Muscle layer of duodenum (tissue), 2 donors: ENCODE data around the gene NEDD4L.

Experiments
- H3K27ac ChIP-seq: one replicate; pipeline ENCODE4 v1.7.0; 2013; ENCODE audit warnings: mild to moderate bottlenecking, low read length
- H3K27me3 ChIP-seq: one replicate; pipeline ENCODE4 v1.7.0; 2013; ENCODE audit warnings: low read depth, mild to moderate bottlenecking, control low read depth, low read length
- H3K36me3 ChIP-seq, 2 donors: one replicate each; pipeline ENCODE4 v1.7.0; 2013; ENCODE audit warnings: low read length in 2 of 2, control low read depth in 1 of 2, mild to moderate bottlenecking in 1 of 2; ENCODE audit not compliant: insufficient read depth in 2 of 2, control insufficient read depth in 1 of 2
- H3K4me1 ChIP-seq, 2 donors: one replicate each; pipeline ENCODE4 v1.7.0; 2013; ENCODE audit warnings: low read length in 2 of 2, mild to moderate bottlenecking in 2 of 2, control low read depth in 1 of 2, moderate library complexity in 1 of 2; ENCODE audit not compliant: insufficient read depth in 2 of 2, control insufficient read depth in 1 of 2
- H3K4me3 ChIP-seq, 2 donors: one replicate each; pipeline ENCODE4 v1.7.0; 2013; ENCODE audit warnings: low read length in 2 of 2, low read depth in 1 of 2, mild to moderate bottlenecking in 1 of 2
- H3K9me3 ChIP-seq, 2 donors: one replicate each; pipeline ENCODE4 v1.7.0; 2013; ENCODE audit warnings: low read length in 2 of 2, control low read depth in 1 of 2, mild to moderate bottlenecking in 1 of 2; ENCODE audit not compliant: control insufficient read depth in 1 of 2
- donor health status: healthy.

Gene NEDD4L

GRCh38 chr18:58207520-58208152 lies 163.6 kb downstream of the NEDD4L start:
- H3K27ac ChIP-seq: no peak overlapping the region
- H3K4me1 ChIP-seq: peaks cover 6 to 12% of the 10 kb centered on the region in 2 donors
- H3K27me3 ChIP-seq: no peaks in the 10 kb centered on the region
- no peaks in the 10 kb centered on the region for H3K9me3 ChIP-seq
- no peak overlapping the region for H3K4me3 ChIP-seq
- no peaks in the 10 kb centered on the region for H3K36me3 ChIP-seq

DNA sequence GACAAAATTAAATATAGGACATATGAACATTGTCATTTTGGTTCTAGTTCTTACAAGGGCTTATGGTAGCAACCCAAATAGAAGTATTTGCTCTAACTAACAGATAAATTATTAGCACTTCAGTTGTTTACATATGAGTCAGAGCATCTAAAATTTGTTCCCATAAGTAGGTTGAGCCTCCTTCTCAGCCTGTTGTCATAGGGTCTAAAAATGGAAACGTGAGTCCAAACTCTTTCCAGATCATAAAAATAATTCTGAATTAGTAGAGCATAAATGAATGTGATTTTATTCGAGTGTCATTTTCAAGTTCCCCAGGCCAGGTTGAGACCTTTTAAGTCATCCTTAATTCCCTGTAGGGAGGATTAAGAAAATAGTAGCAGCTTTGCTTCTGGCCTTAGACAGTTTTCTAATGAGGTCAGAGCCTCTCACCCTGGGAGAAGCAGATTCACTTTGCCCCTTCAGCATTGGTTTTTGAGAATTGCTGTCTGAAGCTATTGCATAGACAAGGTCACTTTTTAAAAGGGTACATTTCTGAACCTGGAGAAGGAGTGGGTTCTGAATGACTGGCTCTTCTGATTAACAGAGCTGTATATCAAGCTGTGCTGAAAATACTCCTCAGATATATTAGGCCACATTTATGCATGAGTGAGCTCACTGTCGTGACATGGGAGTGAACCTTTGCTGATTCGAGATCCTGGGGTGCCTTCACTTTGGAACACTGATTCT lies 164.3 kb downstream of the NEDD4L start:
- H3K27ac ChIP-seq: peak overlapping the region; percentile 81
- no peaks in the 10 kb centered on the region for H3K36me3 ChIP-seq
- H3K9me3 ChIP-seq: no peaks in the 10 kb centered on the region
- H3K27me3 ChIP-seq: no peaks in the 10 kb centered on the region
- no peak overlapping the region for H3K4me3 ChIP-seq
- H3K4me1 ChIP-seq: peaks cover 6 to 12% of the 10 kb centered on the region in 2 donors

DNA sequence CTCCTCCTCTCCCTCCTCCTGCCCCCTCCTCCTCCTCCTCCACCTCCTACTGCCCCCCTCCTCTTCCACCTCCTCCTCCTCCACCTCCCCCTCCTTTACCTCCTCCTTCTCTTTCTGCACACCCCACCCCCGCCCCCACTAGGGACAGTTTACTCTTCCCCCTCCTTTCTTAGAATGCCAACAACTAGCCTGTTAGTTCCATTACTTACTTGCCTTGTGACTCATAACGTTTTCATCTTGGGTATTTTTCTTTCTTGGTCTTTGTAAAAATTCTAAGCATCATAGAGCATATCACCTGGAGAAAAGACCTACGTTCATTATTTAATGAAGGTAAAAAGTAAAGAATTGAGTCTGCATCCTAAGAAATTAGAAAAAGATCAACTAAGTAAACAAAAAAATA lies 165.3 kb downstream of the NEDD4L start:
- no peaks in the 10 kb centered on the region for H3K36me3 ChIP-seq
- H3K27me3 ChIP-seq: no peaks in the 10 kb centered on the region
- H3K27ac ChIP-seq: no peak overlapping the region
- H3K4me3 ChIP-seq: no peak overlapping the region
- peaks cover 6 to 12% of the 10 kb centered on the region in 2 donors for H3K4me1 ChIP-seq
- no peaks in the 10 kb centered on the region for H3K9me3 ChIP-seq

DNA sequence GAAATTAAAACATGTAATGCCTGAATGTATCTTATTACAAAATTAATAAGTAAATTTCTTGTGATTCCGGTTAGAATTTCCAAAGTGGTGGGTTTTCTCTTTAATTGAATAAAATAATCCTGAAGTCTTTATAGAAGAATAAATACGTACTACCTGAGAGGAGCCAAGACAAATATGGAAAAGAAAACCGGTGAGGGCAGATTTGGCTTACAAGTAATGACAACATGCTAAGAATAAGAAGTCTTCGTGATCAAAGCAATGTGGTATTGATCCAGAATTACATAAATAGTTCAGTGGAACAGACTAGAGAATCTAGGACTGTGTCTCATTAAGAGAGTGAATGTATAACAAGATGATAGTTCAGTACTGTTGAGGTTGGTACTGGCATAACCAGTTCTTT lies 167.5 kb downstream of the NEDD4L start:
- Histone ChIP-seq H3K36me3 (no peaks in the 10 kb centered on the region), H3K27ac (no peak overlapping the region), H3K4me3 (no peak overlapping the region), H3K4me1 (peaks cover 11 to 12% of the 10 kb centered on the region in 2 donors), H3K27me3 (no peaks in the 10 kb centered on the region), H3K9me3 (no peaks in the 10 kb centered on the region)

- no peaks in the 10 kb centered on the region for H3K27me3 ChIP-seq
- no peaks in the 10 kb centered on the region for H3K9me3 ChIP-seq
- no peaks in the 10 kb centered on the region for H3K36me3 ChIP-seq
- no peak overlapping the region for H3K27ac ChIP-seq
- H3K4me1 ChIP-seq: peaks cover 11 to 12% of the 10 kb centered on the region in 2 donors
- H3K4me3 ChIP-seq: no peak overlapping the region
These were observed 168.2 kb downstream of the NEDD4L start for GRCh38 chr18:58212274-58212673.

- H3K4me3 ChIP-seq: no peak overlapping the region
- H3K27me3 ChIP-seq: no peaks in the 10 kb centered on the region
- H3K27ac ChIP-seq: no peak overlapping the region
- H3K4me1 ChIP-seq: peaks cover 4 to 9% of the 10 kb centered on the region in 2 donors
- H3K36me3 ChIP-seq: no peaks in the 10 kb centered on the region
- no peaks in the 10 kb centered on the region for H3K9me3 ChIP-seq
These were observed 169.4 kb downstream of the NEDD4L start for GRCh38 chr18:58213440-58213839.

DNA sequence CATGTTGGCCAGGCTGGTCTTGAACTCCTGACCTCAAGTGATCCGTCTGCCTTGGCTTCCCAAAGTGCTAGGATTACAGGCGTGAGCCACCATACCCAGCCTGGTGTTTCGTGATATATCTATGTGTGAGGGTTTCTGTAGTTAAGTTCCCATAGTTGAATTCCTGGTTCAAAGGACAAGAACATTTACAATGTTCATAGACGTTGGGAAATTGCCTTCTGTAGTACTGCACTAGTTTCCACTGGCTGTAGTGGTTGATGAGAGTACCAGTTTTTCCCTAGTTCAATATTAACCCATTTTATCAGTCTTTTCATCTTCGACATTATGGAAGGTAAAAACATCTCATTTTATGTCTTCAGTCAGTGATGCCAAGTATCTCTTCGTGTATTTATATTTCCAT lies 171.0 kb downstream of the NEDD4L start:
- Histone ChIP-seq H3K4me3 (no peak overlapping the region), H3K9me3 (no peaks in the 10 kb centered on the region), H3K27me3 (no peaks in the 10 kb centered on the region), H3K36me3 (no peaks in the 10 kb centered on the region), H3K27ac (no peak overlapping the region), H3K4me1 (peaks cover 0 to 5% of the 10 kb centered on the region in 2 donors)

GRCh38 chr18:58216071-58216481 lies 172.1 kb downstream of the NEDD4L start:
- no peaks in the 10 kb centered on the region for H3K36me3 ChIP-seq
- peaks cover 0 to 5% of the 10 kb centered on the region in 2 donors for H3K4me1 ChIP-seq
- H3K27ac ChIP-seq: no peak overlapping the region
- H3K4me3 ChIP-seq: no peak overlapping the region
- H3K27me3 ChIP-seq: no peaks in the 10 kb centered on the region
- no peaks in the 10 kb centered on the region for H3K9me3 ChIP-seq

DNA sequence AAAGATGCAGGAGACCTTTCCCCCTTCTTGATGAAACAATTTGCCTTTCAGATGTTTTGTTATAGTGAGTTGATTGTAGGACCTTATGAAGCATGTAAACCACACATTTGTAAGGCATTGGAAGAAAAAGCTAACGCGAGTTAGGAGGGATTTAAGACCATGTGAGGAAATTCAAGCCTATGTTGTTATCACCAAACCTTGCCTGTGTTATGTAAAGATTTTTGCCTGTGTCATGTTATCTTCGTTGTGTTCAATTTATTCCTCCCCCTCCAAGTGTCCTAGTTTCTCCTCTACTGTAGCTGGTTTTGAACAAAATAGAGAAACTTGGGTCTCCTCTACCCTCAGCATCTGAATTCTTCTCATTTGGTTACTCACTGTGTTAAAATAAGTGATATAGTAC lies 173.0 kb downstream of the NEDD4L start:
- H3K4me3 ChIP-seq: no peak overlapping the region
- no peaks in the 10 kb centered on the region for H3K27me3 ChIP-seq
- H3K27ac ChIP-seq: no peak overlapping the region
- H3K9me3 ChIP-seq: no peaks in the 10 kb centered on the region
- H3K36me3 ChIP-seq: no peaks in the 10 kb centered on the region
- peaks cover 0 to 5% of the 10 kb centered on the region in 2 donors for H3K4me1 ChIP-seq

- no peaks in the 10 kb centered on the region for H3K9me3 ChIP-seq
- H3K27ac ChIP-seq: no peak overlapping the region
- H3K27me3 ChIP-seq: no peaks in the 10 kb centered on the region
- H3K36me3 ChIP-seq: no peaks in the 10 kb centered on the region
- peaks cover 0 to 5% of the 10 kb centered on the region in 2 donors for H3K4me1 ChIP-seq
- no peak overlapping the region for H3K4me3 ChIP-seq
These were observed 174.1 kb downstream of the NEDD4L start for GRCh38 chr18:58218117-58218516.

DNA sequence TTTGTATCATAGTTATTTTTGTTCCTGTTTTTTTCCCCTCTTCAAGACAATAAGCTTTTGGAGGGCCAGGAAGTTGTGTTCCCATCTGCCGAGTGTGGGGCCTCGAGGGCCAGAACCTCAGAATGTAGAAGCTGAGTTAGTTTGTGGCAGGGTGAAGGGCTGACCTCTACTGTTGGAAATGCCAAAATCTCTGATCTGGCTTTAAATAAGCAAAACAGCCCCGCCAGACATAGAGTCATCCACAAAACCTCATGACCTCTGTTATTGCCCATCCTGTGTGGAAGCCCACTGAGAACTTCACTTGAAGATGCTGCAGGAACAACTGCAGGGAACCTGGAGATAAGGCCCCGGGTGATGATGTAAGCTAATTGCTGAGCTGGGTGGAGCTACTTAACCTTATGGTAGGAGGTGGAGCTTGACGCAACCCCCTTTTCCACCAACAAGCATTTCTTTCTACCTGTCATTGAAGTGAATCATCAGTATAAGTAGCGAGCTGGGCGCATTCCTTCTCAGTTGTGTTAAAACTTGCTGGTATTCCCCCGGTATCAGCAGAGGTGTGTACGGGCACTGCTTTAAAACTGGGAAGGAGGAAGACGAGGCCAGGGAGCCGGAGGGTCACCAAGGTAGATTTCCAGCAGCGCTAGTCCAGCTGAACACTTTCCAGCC lies 177.2 kb downstream of the NEDD4L start:
- peak overlapping the region; percentile 60 for H3K27ac ChIP-seq
- H3K4me3 ChIP-seq: peak overlapping the region in 1 of 2 donors; percentile 30
- H3K4me1 ChIP-seq: peaks cover 0 to 15% of the 10 kb centered on the region in 2 donors
- no peaks in the 10 kb centered on the region for H3K36me3 ChIP-seq
- H3K9me3 ChIP-seq: no peaks in the 10 kb centered on the region
- H3K27me3 ChIP-seq: no peaks in the 10 kb centered on the region
